MM.1S (cell line): ENCODE results near the gene TMEM187.

Source experiments
- DNase-seq: peaks from one replicate; pipeline ENCODE4 v3.0.0-alpha.2; 2015
- H2AFZ ChIP-seq: fragments of 300-600 bp; sonication (generic); 2 replicates; pipeline ENCODE4 v1.6.0; 2016; ENCODE audit warnings: antibody characterized with exemption, low read length
- H3F3A ChIP-seq: fragments of 300-600 bp; sonication (generic); 2 replicates; pipeline ENCODE4 v1.6.1; 2016; ENCODE audit warnings: mild to moderate bottlenecking, antibody characterized with exemption, low read length, moderate library complexity, mixed read lengths; ENCODE audit not compliant: insufficient read depth
- H3K27ac ChIP-seq: fragments of 300-600 bp; sonication (generic); 2 replicates; pipeline ENCODE4 v1.5.1; 2016; ENCODE audit warnings: mild to moderate bottlenecking, low read length
- H3K27me3 ChIP-seq: fragments of 300-600 bp; sonication (generic); replicated peaks from 2 replicates; pipeline ENCODE4 v1.6.0; 2016; ENCODE audit warnings: low read length; ENCODE audit not compliant: insufficient read depth
- H3K36me3 ChIP-seq: fragments of 300-600 bp; sonication (generic); replicated peaks from 2 replicates; pipeline ENCODE4 v1.6.1; 2016; ENCODE audit warnings: mild to moderate bottlenecking, low read length, mixed read lengths; ENCODE audit not compliant: insufficient read depth
- H3K4me1 ChIP-seq: fragments of 300-600 bp; sonication (generic); 2 replicates; pipeline ENCODE4 v1.6.1; 2016; ENCODE audit warnings: low read length, mixed read lengths
- H3K4me2 ChIP-seq: fragments of 300-600 bp; sonication (generic); 2 replicates; pipeline ENCODE4 v1.6.0; 2016; ENCODE audit warnings: low read depth, low read length
- H3K4me3 ChIP-seq: fragments of 300-600 bp; sonication (generic); 2 replicates; pipeline ENCODE4 v1.5.1; 2016; ENCODE audit warnings: low read length, mixed read lengths
- H3K79me2 ChIP-seq: fragments of 300-600 bp; sonication (generic); 2 replicates; pipeline ENCODE4 v1.6.1; 2016; ENCODE audit warnings: mixed run types, low read length, mixed read lengths
- H3K9ac ChIP-seq: fragments of 300-600 bp; sonication (generic); 2 replicates; pipeline ENCODE4 v1.6.1; 2016; ENCODE audit warnings: low read length, mixed read lengths
- H3K9me2 ChIP-seq: fragments of 300-600 bp; sonication (generic); replicated peaks from 2 replicates; pipeline ENCODE4 v1.6.1; 2016; ENCODE audit warnings: mild to moderate bottlenecking, low read length, mixed read lengths; ENCODE audit not compliant: insufficient read depth
- H3K9me3 ChIP-seq: fragments of 300-600 bp; sonication (generic); replicated peaks from 2 replicates; pipeline ENCODE4 v1.6.1; 2016; ENCODE audit warnings: mild to moderate bottlenecking, low read length, mixed read lengths; ENCODE audit not compliant: insufficient read depth
- H4K20me1 ChIP-seq: fragments of 300-600 bp; sonication (generic); 2 replicates; pipeline ENCODE4 v1.6.1; 2016; ENCODE audit warnings: mild to moderate bottlenecking, low read length, moderate library complexity, mixed read lengths; ENCODE audit not compliant: insufficient read depth
- EZH2 ChIP-seq: fragments of 300-600 bp; sonication (generic); optimal IDR thresholded peaks from 2 replicates; pipeline ENCODE3; 2017; ENCODE audit warnings: low read depth, mild to moderate bottlenecking, antibody characterized with exemption, low read length, mixed read lengths
- EZH2phosphoT487 ChIP-seq: fragments of 300-600 bp; sonication (generic); IDR thresholded peaks from 2 replicates; pipeline ENCODE4 v1.6.1; 2018; ENCODE audit warnings: antibody characterized with exemption, low read length
- TF ChIP-seq, protein P1 (sequence below): fragments of 300-600 bp; sonication (generic); IDR thresholded peaks from 2 replicates; pipeline ENCODE4 v1.5.1; 2016; ENCODE audit warnings: antibody characterized with exemption, low read length, mixed read lengths

TMEM187 gene

DNA sequence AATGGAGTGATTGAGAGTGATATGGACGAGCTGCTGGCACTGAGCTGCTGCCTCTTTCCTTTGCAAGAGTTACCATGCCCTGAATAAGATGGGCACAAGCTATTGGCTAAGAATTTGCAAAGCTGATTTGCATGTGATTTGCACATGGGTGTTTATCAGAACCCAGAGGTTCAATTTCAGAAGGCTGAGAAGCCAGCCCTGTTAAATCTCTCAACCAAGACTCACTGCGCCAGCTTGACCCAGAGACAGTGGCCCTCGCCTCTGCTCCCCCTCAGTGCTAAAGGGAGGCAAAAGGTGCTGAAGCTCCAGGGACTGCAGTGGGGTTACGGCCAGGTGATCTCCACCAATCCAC lies 47.2 kb upstream of the TMEM187 start:
- no peaks in the 10 kb centered on the region for H3K9me2 ChIP-seq
- peak overlapping the region; percentile 98 for H3K27ac ChIP-seq
- DNase-seq = peak; percentile 81
- H3K9me3 ChIP-seq = no peaks in the 10 kb centered on the region
- no peaks in the 10 kb centered on the region for H3K27me3 ChIP-seq
- peak overlapping the region; percentile 90 for H3K4me3 ChIP-seq
- peak overlapping the region; percentile 98 for H3K9ac ChIP-seq
- no peaks in the 10 kb centered on the region for H3K36me3 ChIP-seq
- no peaks in the 10 kb centered on the region for H4K20me1 ChIP-seq
- H3K79me2 ChIP-seq = peaks cover 43% of the 10 kb centered on the region
- H3F3A ChIP-seq = peaks cover 38% of the 10 kb centered on the region
- TF ChIP-seq, protein P1, sequence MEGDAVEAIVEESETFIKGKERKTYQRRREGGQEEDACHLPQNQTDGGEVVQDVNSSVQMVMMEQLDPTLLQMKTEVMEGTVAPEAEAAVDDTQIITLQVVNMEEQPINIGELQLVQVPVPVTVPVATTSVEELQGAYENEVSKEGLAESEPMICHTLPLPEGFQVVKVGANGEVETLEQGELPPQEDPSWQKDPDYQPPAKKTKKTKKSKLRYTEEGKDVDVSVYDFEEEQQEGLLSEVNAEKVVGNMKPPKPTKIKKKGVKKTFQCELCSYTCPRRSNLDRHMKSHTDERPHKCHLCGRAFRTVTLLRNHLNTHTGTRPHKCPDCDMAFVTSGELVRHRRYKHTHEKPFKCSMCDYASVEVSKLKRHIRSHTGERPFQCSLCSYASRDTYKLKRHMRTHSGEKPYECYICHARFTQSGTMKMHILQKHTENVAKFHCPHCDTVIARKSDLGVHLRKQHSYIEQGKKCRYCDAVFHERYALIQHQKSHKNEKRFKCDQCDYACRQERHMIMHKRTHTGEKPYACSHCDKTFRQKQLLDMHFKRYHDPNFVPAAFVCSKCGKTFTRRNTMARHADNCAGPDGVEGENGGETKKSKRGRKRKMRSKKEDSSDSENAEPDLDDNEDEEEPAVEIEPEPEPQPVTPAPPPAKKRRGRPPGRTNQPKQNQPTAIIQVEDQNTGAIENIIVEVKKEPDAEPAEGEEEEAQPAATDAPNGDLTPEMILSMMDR = no peak
- TF ChIP-seq EZH2phosphoT487 (no peak), EZH2 (no peak)
- H2AFZ ChIP-seq = no peak overlapping the region
- H3K4me2 ChIP-seq = peak overlapping the region; percentile 85
- peaks cover 11% of the 10 kb centered on the region; the same call in 1 of the 2 replicates for H3K4me1 ChIP-seq

DNA sequence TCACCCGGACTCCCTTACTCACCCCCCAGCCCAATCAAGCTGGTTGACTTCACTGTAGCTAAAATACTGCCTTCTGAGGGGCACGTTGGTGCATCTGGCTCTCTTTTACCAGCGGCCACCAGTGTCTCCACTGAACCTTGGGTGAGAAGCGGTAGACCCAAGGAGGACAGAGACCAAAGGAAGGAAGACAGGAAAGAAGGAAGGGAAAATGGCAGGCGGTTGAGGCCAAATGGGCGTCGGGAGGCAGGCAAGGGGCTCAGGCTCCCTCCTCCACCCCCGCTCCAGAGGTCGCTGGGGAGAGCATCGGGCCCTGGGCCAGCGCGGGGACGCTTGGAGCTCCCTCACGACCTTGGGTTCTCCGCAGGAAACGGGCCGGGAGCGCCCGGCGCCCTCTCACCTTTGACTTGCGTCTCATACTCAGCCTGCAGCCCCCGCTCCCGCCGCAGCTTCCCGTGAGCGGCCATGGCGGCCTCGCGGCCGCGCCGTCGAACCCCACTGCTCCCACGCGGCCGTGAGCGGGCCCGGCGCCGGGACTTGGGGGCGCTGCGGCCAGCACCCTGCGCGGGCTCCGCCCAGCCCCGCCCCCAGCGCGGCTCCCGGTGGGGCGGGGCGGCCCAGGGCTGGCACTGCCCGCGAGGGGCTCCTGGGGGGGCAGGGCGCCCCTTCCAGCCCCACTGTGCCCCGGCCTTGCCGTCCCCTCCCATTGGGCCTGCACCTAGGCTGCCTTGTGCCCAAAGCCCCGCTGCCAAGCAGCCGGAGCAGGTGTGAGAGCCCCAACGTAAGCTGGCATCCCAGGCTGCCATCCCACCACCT lies 46.6 kb upstream of the TMEM187 start, which contains the start of gene ARHGAP4:
Gene ARHGAP4 (minus strand): TSS at position 526 of the 813 bp plus-strand sequence. CDS start 62 bp downstream, at position 464.
- no peaks in the 10 kb centered on the region for H3K27me3 ChIP-seq
- H3K9me3 ChIP-seq = no peaks in the 10 kb centered on the region
- peaks cover 38% of the 10 kb centered on the region for H3F3A ChIP-seq
- peaks cover 47% of the 10 kb centered on the region for H3K79me2 ChIP-seq
- H3K4me2 ChIP-seq = peak within 1 kb of the TSS; percentile 85
- no peak within 1 kb of the TSS for H2AFZ ChIP-seq
- peak within 1 kb of the TSS; percentile 98 for H3K27ac ChIP-seq
- DNase-seq = peak; percentile 58
- peak within 1 kb of the TSS; percentile 98 for H3K9ac ChIP-seq
- no peak for TF ChIP-seq EZH2phosphoT487
- TF ChIP-seq, protein P1 = no peak
- TF ChIP-seq EZH2 = no peak
- no peaks in the 10 kb centered on the region for H3K9me2 ChIP-seq
- H3K4me3 ChIP-seq = peak within 1 kb of the TSS; percentile 90
- H3K4me1 ChIP-seq = peaks cover 11% of the 10 kb centered on the region; the same call in 1 of the 2 replicates
- H4K20me1 ChIP-seq = no peaks in the 10 kb centered on the region
- no peaks in the 10 kb centered on the region for H3K36me3 ChIP-seq

DNA sequence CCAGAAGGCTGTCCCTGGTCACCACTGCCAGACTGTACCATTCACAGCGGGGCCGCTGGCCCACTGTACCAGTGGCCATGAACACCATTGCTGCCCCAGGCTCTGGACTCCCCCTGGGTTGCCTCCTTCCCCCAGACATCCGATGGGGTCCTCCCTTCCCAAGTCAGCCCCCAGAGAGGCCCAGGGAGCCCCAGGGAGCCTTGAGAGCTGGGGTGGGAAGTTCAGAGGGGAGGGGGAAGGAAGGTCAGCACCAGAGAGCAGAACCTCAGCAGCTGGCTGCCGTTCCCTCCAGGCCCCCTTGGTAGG lies 46.0 kb upstream of the TMEM187 start:
- Histone ChIP-seq H3K4me2 (peak overlapping the region; percentile 73), H3K9me2 (no peaks in the 10 kb centered on the region), H3K4me1 (peaks cover 11% of the 10 kb centered on the region; the same call in 1 of the 2 replicates), H3K9me3 (no peaks in the 10 kb centered on the region), H3K27me3 (no peaks in the 10 kb centered on the region), H3K27ac (peak overlapping the region; percentile 98), H3K9ac (peak overlapping the region; percentile 91), H3K79me2 (peaks cover 52% of the 10 kb centered on the region), H2AFZ (no peak overlapping the region), H3F3A (peaks cover 38% of the 10 kb centered on the region), H3K36me3 (no peaks in the 10 kb centered on the region), H4K20me1 (no peaks in the 10 kb centered on the region), H3K4me3 (peak overlapping the region; percentile 78)
- TF ChIP-seq EZH2 (no peak), EZH2phosphoT487 (no peak)
- TF ChIP-seq, protein P1 = no peak
- DNase-seq = no peak
